Measurements from ENCODE around the gene ECSIT.
"Not testable (repeated sequence)": the region's sequence is repeated elsewhere in the genome, so short reads cannot be mapped to it uniquely, and the experiment has no call there.

The ECSIT gene

GRCh38 chr19:11528551-11529341, at the start of gene ECSIT:
Gene ECSIT, minus strand, starts transcription at chr19:11529134. Its CDS starts 9,964 bp downstream, at chr19:11519170.
- peak; percentile 98 for DNase-seq

GRCh38 chr19:11577451-11578257, 48.7 kb upstream of the ECSIT start, which contains the start of gene ACP5:
Gene ACP5, minus strand, starts transcription at chr19:11577645. Its CDS starts 328 bp downstream, at chr19:11577317.
- DNase-seq = no peak

- DNase-seq = no peak
Measured at GRCh38 chr19:11576227-11576626, 47.3 kb upstream of the ECSIT start.

- DNase-seq = no peak
Measured at GRCh38 chr19:11574689-11575088, 45.8 kb upstream of the ECSIT start.

GRCh38 chr19:11573763-11574162, 44.8 kb upstream of the ECSIT start:
- DNase-seq = not testable (repeated sequence)

- DNase-seq = not testable (repeated sequence)
Measured at GRCh38 chr19:11573354-11573753, 44.4 kb upstream of the ECSIT start.

GRCh38 chr19:11570039-11570462, 41.1 kb upstream of the ECSIT start:
- DNase-seq = no peak

GRCh38 chr19:11566164-11566563, 37.2 kb upstream of the ECSIT start:
- no peak for DNase-seq

- DNase-seq = not testable (repeated sequence)
Measured at GRCh38 chr19:11565649-11565980, 36.7 kb upstream of the ECSIT start.

GRCh38 chr19:11564082-11564807, 35.3 kb upstream of the ECSIT start:
- not testable (repeated sequence) for DNase-seq

- DNase-seq = no peak
Measured at GRCh38 chr19:11563532-11563931, 34.6 kb upstream of the ECSIT start.

- peak; percentile 72 for DNase-seq
Measured at GRCh38 chr19:11560404-11561051, 31.6 kb upstream of the ECSIT start.

- DNase-seq = peak; percentile 96
Measured at GRCh38 chr19:11558881-11559828, 30.2 kb upstream of the ECSIT start, which contains the start of gene ELOF1. Gene ELOF1, minus strand, starts transcription at chr19:11559230. Its CDS starts 4,883 bp downstream, at chr19:11554347.

GRCh38 chr19:11556634-11557420, 27.9 kb upstream of the ECSIT start:
- no peak for DNase-seq

- no peak for DNase-seq
Measured at GRCh38 chr19:11555246-11555645, 26.3 kb upstream of the ECSIT start.

GRCh38 chr19:11554160-11554559, 25.2 kb upstream of the ECSIT start:
- no peak for DNase-seq

GRCh38 chr19:11552666-11553372, 23.9 kb upstream of the ECSIT start:
- DNase-seq = no peak

GRCh38 chr19:11551603-11552235, 22.8 kb upstream of the ECSIT start:
- DNase-seq = no peak

GRCh38 chr19:11550265-11550664, 21.3 kb upstream of the ECSIT start:
- DNase-seq = no peak

Data from NCI-H446 treated with DMSO at 0.1 percent for 48 hours (cell line).